Colonic mucosa (tissue), 4 donors: ENCODE data around the gene TMCC1. TPM values are rescaled to one million over a fixed set of nuclear protein-coding genes. Genes with fewer than 3 reads are reported as not detected.

Experiments used
- DNase-seq: peaks from one replicate; pipeline ENCODE4 v3.0.0-alpha.2; 2020
- H3K27ac ChIP-seq: fragments of 200-600 bp; one replicate; pipeline ENCODE4 v1.8.0; 2021
- H3K27me3 ChIP-seq: fragments of 200-600 bp; one replicate; pipeline ENCODE4 v1.8.0; 2021
- H3K36me3 ChIP-seq: fragments of 200-600 bp; one replicate; pipeline ENCODE4 v1.8.0; 2021
- H3K4me1 ChIP-seq: fragments of 200-600 bp; one replicate; pipeline ENCODE4 v1.8.0; 2021; ENCODE audit warnings: mild to moderate bottlenecking
- H3K4me3 ChIP-seq: fragments of 200-600 bp; one replicate; pipeline ENCODE4 v1.8.0; 2021
- H3K9ac ChIP-seq, 2 donors: one replicate each; pipeline ENCODE4 v1.7.0; 2013; ENCODE audit warnings: control low read depth in 2 of 2, low read depth in 2 of 2, low read length in 2 of 2
- H3K9me3 ChIP-seq: fragments of 200-600 bp; one replicate; pipeline ENCODE4 v1.8.0; 2021
- intact Hi-C: fragments of 100-400 bp; cut with DNase I; formaldehyde crosslinking; loops from one replicate; pipeline ENCODE4 v1.14.1; 2022
- total RNA-seq, 2 donors: library from RNA; stranded (reverse); fragmentation: NEBNext Ultra II Directional in 1 of 2; extraction: Animal tissue kit (Norgen Biotek cat#: 25700) in 1 of 2; gene quantifications; one replicate each; pipeline ENCODE4 v1.2.1, GENCODE V29; 2021
- TF ChIP-seq, protein P1 (sequence below): fragments of 200-600 bp; IDR thresholded peaks from one replicate; pipeline ENCODE4 v1.8.0; 2022; ENCODE audit warnings: antibody characterized with exemption, mild to moderate bottlenecking
- donor health status: healthy.
- donor health status: DM: no; HTN: no; CAD: no.
- donor health status: DM: no; HTN: no; CAD: no.

The TMCC1 gene
- total RNA-seq, 2 donors from 2014 or later = 23.2 to 32.8 TPM

DNA sequence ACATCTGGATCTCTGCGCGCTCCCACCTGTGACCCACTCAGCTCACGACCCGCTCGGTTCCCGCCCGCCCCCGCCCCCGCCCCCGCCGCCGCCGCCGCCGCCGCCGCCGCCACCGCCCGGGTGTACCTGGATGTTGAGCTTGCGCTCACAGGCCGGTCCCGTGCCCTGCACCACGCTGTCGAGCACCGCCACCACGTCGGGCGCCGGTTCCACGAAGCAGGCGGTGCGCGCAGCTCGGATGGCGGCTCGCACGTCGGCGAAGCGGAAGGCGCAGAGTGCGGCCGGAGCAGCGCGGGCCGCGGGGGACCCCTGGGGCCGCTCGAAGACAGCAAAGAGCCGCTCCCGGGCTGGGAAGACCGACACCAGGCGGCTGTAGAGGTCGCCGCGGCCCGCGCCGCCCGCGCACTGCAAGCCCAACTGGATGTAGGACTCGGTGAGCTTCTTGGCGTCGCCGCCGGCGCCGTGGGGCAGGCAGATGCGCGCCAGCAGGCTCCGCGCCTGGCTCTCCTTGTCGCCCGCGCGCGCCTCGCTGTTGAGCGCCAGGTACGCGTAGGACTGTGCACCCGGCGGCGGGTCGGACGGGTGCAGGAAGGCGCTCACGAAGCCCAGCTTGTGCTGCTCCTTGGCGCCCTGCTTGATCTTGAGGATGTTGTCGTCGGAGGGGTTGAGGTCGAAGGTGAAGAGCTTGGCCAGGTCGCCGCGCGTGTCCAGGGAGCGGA is 288.1 kb downstream of the TMCC1 start:
- Histone ChIP-seq H3K27ac (peak overlapping the region; percentile 38), H3K9me3 (no peaks in the 10 kb centered on the region), H3K4me1 (no peaks in the 10 kb centered on the region), H3K27me3 (peaks cover 20% of the 10 kb centered on the region), H3K4me3 (peak overlapping the region; percentile 39), H3K36me3 (no peaks in the 10 kb centered on the region), H3K9ac (peak overlapping the region; percentile 61 to 66)
- DNase-seq = no peak
- intact Hi-C loops = loop anchor here (5.0 kb wide), 1 partner anchor 113 kb away; no protein-coding TSS in a partner anchor
- TF ChIP-seq, protein P1, sequence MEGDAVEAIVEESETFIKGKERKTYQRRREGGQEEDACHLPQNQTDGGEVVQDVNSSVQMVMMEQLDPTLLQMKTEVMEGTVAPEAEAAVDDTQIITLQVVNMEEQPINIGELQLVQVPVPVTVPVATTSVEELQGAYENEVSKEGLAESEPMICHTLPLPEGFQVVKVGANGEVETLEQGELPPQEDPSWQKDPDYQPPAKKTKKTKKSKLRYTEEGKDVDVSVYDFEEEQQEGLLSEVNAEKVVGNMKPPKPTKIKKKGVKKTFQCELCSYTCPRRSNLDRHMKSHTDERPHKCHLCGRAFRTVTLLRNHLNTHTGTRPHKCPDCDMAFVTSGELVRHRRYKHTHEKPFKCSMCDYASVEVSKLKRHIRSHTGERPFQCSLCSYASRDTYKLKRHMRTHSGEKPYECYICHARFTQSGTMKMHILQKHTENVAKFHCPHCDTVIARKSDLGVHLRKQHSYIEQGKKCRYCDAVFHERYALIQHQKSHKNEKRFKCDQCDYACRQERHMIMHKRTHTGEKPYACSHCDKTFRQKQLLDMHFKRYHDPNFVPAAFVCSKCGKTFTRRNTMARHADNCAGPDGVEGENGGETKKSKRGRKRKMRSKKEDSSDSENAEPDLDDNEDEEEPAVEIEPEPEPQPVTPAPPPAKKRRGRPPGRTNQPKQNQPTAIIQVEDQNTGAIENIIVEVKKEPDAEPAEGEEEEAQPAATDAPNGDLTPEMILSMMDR = no peak

DNA sequence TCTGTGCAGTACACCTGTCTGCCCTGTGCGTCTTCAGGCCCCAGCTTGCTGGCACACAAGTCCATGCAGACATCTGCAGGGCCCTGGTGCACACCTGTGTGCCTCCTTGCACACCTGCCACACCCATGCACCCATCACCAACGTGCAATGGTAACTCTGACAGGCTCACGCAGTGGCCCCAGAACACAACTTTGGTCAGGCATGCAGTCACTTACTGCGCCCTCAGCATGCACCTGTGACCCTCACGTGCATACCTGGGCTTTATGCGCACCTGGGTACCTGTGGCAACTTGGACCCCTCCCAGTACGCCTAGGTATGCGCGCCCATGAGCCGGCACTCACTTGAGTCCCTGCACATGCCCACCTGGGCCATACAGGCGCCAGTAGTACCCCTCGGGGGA is 288.7 kb downstream of the TMCC1 start:
- Histone ChIP-seq H3K4me1 (no peaks in the 10 kb centered on the region), H3K27me3 (peaks cover 20% of the 10 kb centered on the region), H3K36me3 (no peaks in the 10 kb centered on the region), H3K9me3 (no peaks in the 10 kb centered on the region), H3K27ac (peak overlapping the region; percentile 52), H3K9ac (peak overlapping the region; percentile 61 to 69), H3K4me3 (peak overlapping the region; percentile 39)
- no peak for DNase-seq
- intact Hi-C loops = loop anchor here (5.0 kb wide), 1 partner anchor 112 kb away; no protein-coding TSS in a partner anchor
- TF ChIP-seq, protein P1 = no peak

DNA sequence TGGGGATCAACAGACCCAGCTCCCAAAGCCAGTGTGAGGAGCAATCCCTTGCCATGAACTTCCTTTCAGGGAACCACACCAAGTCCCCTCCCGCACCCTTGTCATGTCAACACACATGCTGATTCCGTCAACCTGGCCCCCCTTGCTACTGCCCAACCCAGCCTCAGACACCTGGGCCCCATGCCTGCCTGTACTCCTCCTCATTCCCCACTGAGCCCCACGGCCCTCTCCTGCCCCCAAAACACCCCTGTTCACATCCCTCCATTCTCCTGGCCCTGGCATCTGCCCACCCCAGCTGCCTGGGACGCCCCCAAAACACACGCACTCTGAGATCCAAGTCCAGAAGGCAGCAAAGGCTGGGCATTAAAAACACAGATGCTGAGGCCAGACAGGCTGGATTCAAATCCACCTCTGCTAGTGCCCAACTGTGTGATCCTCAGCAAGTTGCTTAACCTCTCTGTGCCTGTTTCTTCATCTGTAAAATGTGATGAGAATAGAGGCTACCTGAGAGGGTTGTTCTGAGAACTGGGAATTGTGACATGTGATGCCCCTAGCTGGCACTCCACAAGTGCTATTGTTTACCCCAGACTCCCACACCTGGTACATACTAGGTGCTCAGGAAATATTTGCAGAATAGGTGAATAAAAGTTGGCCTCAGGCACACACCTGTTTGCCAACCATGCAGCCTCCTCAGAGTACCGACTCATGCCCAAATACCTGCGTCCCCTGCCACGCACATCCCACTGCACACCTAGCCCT is 289.3 kb downstream of the TMCC1 start:
- Histone ChIP-seq H3K9ac (peak overlapping the region; percentile 61 to 69), H3K27ac (peak overlapping the region; percentile 52), H3K9me3 (no peaks in the 10 kb centered on the region), H3K36me3 (no peaks in the 10 kb centered on the region), H3K4me3 (peak overlapping the region; percentile 39), H3K4me1 (no peaks in the 10 kb centered on the region), H3K27me3 (peaks cover 20% of the 10 kb centered on the region)
- intact Hi-C loops = no loop called here
- no peak for DNase-seq
- TF ChIP-seq, protein P1 = no peak

DNA sequence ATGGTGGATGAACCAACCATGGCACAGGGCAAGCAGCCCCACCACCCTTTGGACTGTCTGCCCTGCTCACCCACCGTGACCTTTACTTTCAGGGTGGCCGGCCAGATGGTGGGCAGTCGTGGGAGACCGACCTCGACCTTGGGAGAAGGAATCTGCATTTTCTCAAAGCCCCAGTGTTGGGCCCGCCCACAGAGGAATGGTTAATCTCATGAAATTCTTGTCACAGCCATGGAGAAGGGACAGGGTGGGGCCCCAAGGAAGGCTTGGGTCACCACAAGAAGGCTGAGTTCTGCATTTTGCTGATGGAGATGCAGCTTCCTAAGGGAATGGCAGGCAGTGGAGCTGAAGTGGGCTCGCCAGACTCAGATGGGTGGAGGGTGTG is 290.0 kb downstream of the TMCC1 start:
- Histone ChIP-seq H3K4me3 (no peak overlapping the region), H3K9ac (peak overlapping the region; percentile 38 to 50), H3K27ac (peak overlapping the region; percentile 52), H3K9me3 (no peaks in the 10 kb centered on the region), H3K36me3 (no peaks in the 10 kb centered on the region), H3K27me3 (peaks cover 20% of the 10 kb centered on the region), H3K4me1 (no peaks in the 10 kb centered on the region)
- intact Hi-C loops = no loop called here
- DNase-seq = no peak
- TF ChIP-seq, protein P1 = no peak

DNA sequence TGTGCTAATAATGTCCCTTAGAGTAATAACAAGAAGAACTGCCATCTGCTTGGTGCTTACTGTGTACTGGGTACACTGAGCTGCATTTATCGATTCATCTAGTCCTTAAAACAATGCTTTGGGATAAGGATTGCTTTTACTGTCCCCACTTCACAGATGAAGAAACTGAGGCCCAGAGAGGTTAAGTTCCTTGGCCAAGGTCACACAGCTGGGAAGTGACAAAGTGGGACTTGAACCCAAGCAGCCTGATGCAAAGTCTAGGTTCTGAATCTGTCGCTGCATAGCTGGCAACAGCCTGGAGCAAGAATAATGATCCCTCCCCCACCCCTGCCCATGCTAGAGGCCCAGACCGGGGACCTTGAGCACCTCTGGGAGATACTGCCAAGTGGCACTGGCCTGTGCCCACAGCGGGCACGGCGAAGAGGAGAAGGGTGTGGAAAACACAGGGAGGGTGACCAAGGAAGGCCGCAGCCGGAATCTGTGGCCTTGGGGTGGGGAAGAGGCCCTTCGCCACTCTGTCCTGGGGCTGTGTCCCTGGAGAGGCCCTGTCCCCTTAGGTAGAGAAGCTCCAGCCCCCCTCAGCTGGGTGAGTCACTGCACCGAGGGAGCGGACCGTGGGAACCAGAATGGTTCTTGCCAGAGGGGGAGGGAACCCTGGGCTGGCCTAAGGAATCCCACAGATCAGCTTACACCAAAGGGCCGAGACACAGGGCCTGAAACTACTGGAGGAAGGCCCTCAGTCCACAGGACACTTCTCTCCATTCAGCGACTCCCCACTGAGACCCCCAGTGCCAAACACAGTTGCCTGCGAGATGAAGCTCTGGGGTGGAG is 290.6 kb downstream of the TMCC1 start:
- H3K9me3 ChIP-seq = no peaks in the 10 kb centered on the region

More for the DNA sequence above, 290.6 kb downstream of the TMCC1 start:
- Histone ChIP-seq H3K9ac (peak overlapping the region; percentile 38 to 50), H3K27me3 (peaks cover 20% of the 10 kb centered on the region), H3K36me3 (no peaks in the 10 kb centered on the region), H3K4me1 (no peaks in the 10 kb centered on the region), H3K4me3 (no peak overlapping the region), H3K27ac (peak overlapping the region; percentile 52)
- intact Hi-C loops = no loop called here
- TF ChIP-seq, protein P1 = no peak
- no peak for DNase-seq
